SU-DHL-6 (cell line): ENCODE results near the gene ATP7B.
"Not testable (repeated sequence)": the region's sequence is repeated elsewhere in the genome, so short reads cannot be mapped to it uniquely, and the experiment has no call there.

Experiments
- H2AFZ ChIP-seq: fragments of 200-600 bp; sonication (generic); 2 replicates; pipeline ENCODE4 v1.6.1; 2014; ENCODE audit warnings: low read depth, mild to moderate bottlenecking, moderate library complexity, mixed read lengths, antibody characterized with exemption, low read length; ENCODE audit not compliant: severe bottlenecking
- H3F3A ChIP-seq: fragments of 200-600 bp; shearing (Covaris generic); 2 replicates; pipeline ENCODE4 v1.6.0; 2016; ENCODE audit warnings: antibody characterized with exemption, mild to moderate bottlenecking; ENCODE audit not compliant: insufficient read depth
- H3K27ac ChIP-seq: fragments of 200-600 bp; sonication (generic); 2 replicates; pipeline ENCODE4 v1.5.1; 2016; ENCODE audit warnings: low read depth, mild to moderate bottlenecking, low read length, moderate library complexity, mixed read lengths
- H3K27me3 ChIP-seq: fragments of 200-600 bp; sonication (generic), shearing (Covaris generic); 2 replicates; pipeline ENCODE4 v1.6.0; 2014; ENCODE audit warnings: mild to moderate bottlenecking, low read length
- H3K36me3 ChIP-seq: fragments of 200-600 bp; sonication (generic); 2 replicates; pipeline ENCODE4 v1.6.1; 2014; ENCODE audit warnings: mild to moderate bottlenecking, low read length, mixed read lengths
- H3K4me2 ChIP-seq: fragments of 300-600, 200-600 bp; shearing (Covaris generic), sonication (generic); 2 replicates; pipeline ENCODE4 v1.6.0; 2014; ENCODE audit warnings: low read length, low read depth, mild to moderate bottlenecking; ENCODE audit not compliant: poor library complexity, severe bottlenecking
- H3K4me3 ChIP-seq: fragments of 200-600 bp; sonication (generic); 2 replicates; pipeline ENCODE4 v1.5.1; 2014; ENCODE audit warnings: antibody characterized with exemption, low read length, mild to moderate bottlenecking, mixed read lengths; ENCODE audit not compliant: insufficient read depth, poor library complexity, severe bottlenecking
- H3K79me2 ChIP-seq: fragments of 200-600 bp; sonication (generic); 2 replicates; pipeline ENCODE4 v1.6.1; 2014; ENCODE audit warnings: mild to moderate bottlenecking, low read length, moderate library complexity; ENCODE audit not compliant: insufficient read depth
- H3K9ac ChIP-seq: fragments of 200-600 bp; sonication (generic); 2 replicates; pipeline ENCODE4 v1.7.0; 2014; ENCODE audit warnings: mild to moderate bottlenecking, low read length
- H3K9me2 ChIP-seq: fragments of 200-600 bp; sonication (generic); replicated peaks from 2 replicates; pipeline ENCODE4 v1.6.1; 2014; ENCODE audit warnings: low read length; ENCODE audit not compliant: insufficient read depth
- H3K9me3 ChIP-seq: fragments of 200-600 bp; sonication (generic); 2 replicates; pipeline ENCODE4 v1.6.1; 2014; ENCODE audit warnings: low read length, mixed read lengths; ENCODE audit not compliant: insufficient read depth
- H4K20me1 ChIP-seq: fragments of 200-600 bp; sonication (generic); 2 replicates; pipeline ENCODE4 v1.6.1; 2014; ENCODE audit warnings: low read depth, mild to moderate bottlenecking, antibody characterized with exemption, low read length, moderate library complexity, mixed read lengths
- CTCF ChIP-seq: fragments of 200-600 bp; sonication (generic); IDR thresholded peaks from one replicate; pipeline ENCODE4 v1.5.1; 2017; ENCODE audit warnings: antibody characterized with exemption, mild to moderate bottlenecking, low read length, moderate library complexity; ENCODE audit not compliant: insufficient read depth, poor library complexity, severe bottlenecking
- EZH2phosphoT487 ChIP-seq: fragments of 200-600 bp; sonication (generic), shearing (Covaris generic); conservative IDR thresholded peaks from 2 replicates; pipeline ENCODE4 v1.6.1; 2018; ENCODE audit warnings: mild to moderate bottlenecking, antibody characterized with exemption, low read length, moderate library complexity, mixed read lengths

Gene ATP7B

DNA sequence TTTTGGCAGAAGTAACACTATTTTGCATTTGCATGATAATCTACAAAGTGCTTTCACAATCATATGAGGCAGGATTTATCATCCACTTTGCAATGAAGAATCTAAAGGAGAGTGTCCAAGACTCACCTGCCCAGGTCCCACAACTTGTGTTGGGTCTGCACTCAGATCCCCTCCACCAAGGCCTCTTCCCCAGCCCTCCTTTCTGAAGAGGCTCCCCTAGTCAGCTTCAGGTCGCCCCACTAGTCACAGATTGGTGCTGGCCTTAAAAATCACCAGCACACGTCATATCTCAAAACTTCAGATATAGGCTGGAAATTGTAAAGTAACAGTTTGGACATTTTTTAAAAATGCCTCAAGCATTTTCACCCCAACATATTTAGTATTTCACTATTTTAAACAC lies 17.5 kb downstream of the ATP7B start:
- no peaks in the 10 kb centered on the region for H3K79me2 ChIP-seq
- no peaks in the 10 kb centered on the region for H3K9me2 ChIP-seq
- no peak overlapping the region for H2AFZ ChIP-seq
- H3K4me3 ChIP-seq = no peak overlapping the region
- no peak for TF ChIP-seq CTCF
- no peak for TF ChIP-seq EZH2phosphoT487
- H3K9me3 ChIP-seq = no peaks in the 10 kb centered on the region
- H3K36me3 ChIP-seq = no peaks in the 10 kb centered on the region
- H3K9ac ChIP-seq = no peak overlapping the region
- H4K20me1 ChIP-seq = no peaks in the 10 kb centered on the region
- no peak overlapping the region for H3K4me2 ChIP-seq
- H3K27ac ChIP-seq = no peak overlapping the region
- no peaks in the 10 kb centered on the region for H3K27me3 ChIP-seq
- H3F3A ChIP-seq = no peaks in the 10 kb centered on the region

- H3K36me3 ChIP-seq = no peaks in the 10 kb centered on the region
- no peak overlapping the region for H2AFZ ChIP-seq
- no peak overlapping the region for H3K9ac ChIP-seq
- TF ChIP-seq CTCF (no peak), EZH2phosphoT487 (no peak)
- H3F3A ChIP-seq = no peaks in the 10 kb centered on the region
- H3K79me2 ChIP-seq = no peaks in the 10 kb centered on the region
- H4K20me1 ChIP-seq = no peaks in the 10 kb centered on the region
- H3K9me2 ChIP-seq = no peaks in the 10 kb centered on the region
- H3K27ac ChIP-seq = no peak overlapping the region
- H3K4me3 ChIP-seq = no peak overlapping the region
- no peak overlapping the region for H3K4me2 ChIP-seq
- no peaks in the 10 kb centered on the region for H3K9me3 ChIP-seq
- no peaks in the 10 kb centered on the region for H3K27me3 ChIP-seq
These were observed 22.1 kb downstream of the ATP7B start for GRCh38 chr13:51988988-51989618.

- H3K27ac ChIP-seq, H3K9me3 ChIP-seq, H3K79me2 ChIP-seq, H3K9ac ChIP-seq, H2AFZ ChIP-seq, H3K4me2 ChIP-seq, H4K20me1 ChIP-seq, H3K27me3 ChIP-seq, H3K4me3 ChIP-seq, H3F3A ChIP-seq, H3K36me3 ChIP-seq, H3K9me2 ChIP-seq: not testable (repeated sequence)
These were observed 26.3 kb downstream of the ATP7B start for GRCh38 chr13:51984904-51985303.

GRCh38 chr13:51983292-51983691 lies 28.0 kb downstream of the ATP7B start:
- not testable (repeated sequence) for H3K9ac ChIP-seq, H3K79me2 ChIP-seq, H3K36me3 ChIP-seq, H2AFZ ChIP-seq, H3K4me3 ChIP-seq, H4K20me1 ChIP-seq, H3K4me2 ChIP-seq, H3F3A ChIP-seq, H3K9me2 ChIP-seq, H3K9me3 ChIP-seq, H3K27me3 ChIP-seq, H3K27ac ChIP-seq
